Panc1 (cell line): ENCODE data around the gene CYBRD1. TPM values are rescaled to one million over a fixed set of nuclear protein-coding genes. Genes with fewer than 3 reads are reported as not detected.

Source experiments
- ATAC-seq: fragments of 200-7000 bp; cut with Tn5 transposase; 2 replicates; pipeline ENCODE4 v1.9.1; 2020; ENCODE audit warnings: mild to moderate bottlenecking, moderate library complexity
- BruUV-seq: library from RNA; stranded (reverse); fragments of 400-500 nt; replicated peaks from 2 replicates; lab custom pipeline; 2021; lab: Mats Ljungman, UMichigan
- CTCF ChIA-PET: fragments of 300-600 bp; sonication (Branson Sonifier 250); formaldehyde crosslinking; loops from one replicate; lab custom pipeline; 2022; ENCODE audit warnings: antibody characterized with exemption; lab: Charles Lee
- POLR2A ChIA-PET: fragments of 300-600 bp; sonication (Branson Sonifier 250); formaldehyde crosslinking; loops from one replicate; lab custom pipeline; 2022; ENCODE audit warnings: antibody characterized with exemption; lab: Charles Lee
- DNase-seq: peaks from one replicate; pipeline ENCODE4 v3.0.0-alpha.2; 2010; ENCODE audit warnings: low read depth, low spot score
- H3K27ac ChIP-seq: 2 replicates; pipeline ENCODE4 v1.5.1; 2011; ENCODE audit warnings: mild to moderate bottlenecking, low read length, inconsistent platforms
- H3K27me3 ChIP-seq: fragments of 200-500 bp; sonication (Bioruptor generic); 2 replicates; pipeline ENCODE4 v1.6.0; 2014; ENCODE audit warnings: low read length, inconsistent platforms; ENCODE audit not compliant: control insufficient read depth, insufficient read depth
- H3K36me3 ChIP-seq: fragments of 200-500 bp; sonication (Bioruptor generic); 2 replicates; pipeline ENCODE4 v1.5.1; 2014; ENCODE audit warnings: inconsistent platforms, mild to moderate bottlenecking, low read length, moderate library complexity; ENCODE audit not compliant: control insufficient read depth, insufficient read depth
- H3K4me1 ChIP-seq: 2 replicates; pipeline ENCODE4 v1.5.1; 2011; ENCODE audit warnings: inconsistent platforms, mild to moderate bottlenecking, low read length, moderate library complexity; ENCODE audit not compliant: control insufficient read depth, insufficient read depth
- H3K4me3 ChIP-seq, 2 experiments: 2 replicates each; pipeline ENCODE4 v1.5.1; 2011 to 2012; ENCODE audit warnings: low read depth in 2 of 2, low read length in 2 of 2, mild to moderate bottlenecking in 2 of 2, inconsistent platforms in 1 of 2, moderate library complexity in 1 of 2
- H3K9me3 ChIP-seq: fragments of 200-500 bp; sonication (Bioruptor generic); 2 replicates; pipeline ENCODE4 v1.5.1; 2014; ENCODE audit warnings: low read depth, mild to moderate bottlenecking, inconsistent platforms, low read length, moderate library complexity; ENCODE audit not compliant: control insufficient read depth, insufficient read depth
- CTCF ChIP-seq: fragments of 450-650 bp; IDR thresholded peaks from 2 replicates; pipeline ENCODE4 v1.5.1; 2017; ENCODE audit warnings: mild to moderate bottlenecking
- POLR2AphosphoS5 ChIP-seq: IDR thresholded peaks from 2 replicates; pipeline ENCODE4 v1.6.1; 2012; ENCODE audit warnings: mild to moderate bottlenecking, low read depth, low read length, moderate library complexity
- REST ChIP-seq, 2 experiments: IDR thresholded peaks; 2 replicates each; pipeline ENCODE4 v1.6.1; 2011 to 2012; ENCODE audit warnings: low read depth in 2 of 2, control low read depth in 1 of 2, low read length in 1 of 2, mild to moderate bottlenecking in 1 of 2, moderate library complexity in 1 of 2; ENCODE audit not compliant: insufficient read depth in 1 of 2
- SIN3A ChIP-seq: IDR thresholded peaks from 2 replicates; pipeline ENCODE4 v1.6.1; 2012; ENCODE audit warnings: low read depth, mild to moderate bottlenecking, low read length, moderate library complexity, borderline replicate concordance; ENCODE audit not compliant: insufficient read depth
- TCF7L2 ChIP-seq: IDR thresholded peaks from 2 replicates; pipeline ENCODE4 v1.6.1; 2011; ENCODE audit warnings: mild to moderate bottlenecking, low read depth, low read length, inconsistent platforms
- in situ Hi-C: cut with HindIII; loops from 2 replicates; pipeline ENCODE4 v1.10.0; 2016; ENCODE audit warnings: low sequenced_read_pairs, low pct_unique_long_range_greater_than_20kb
- intact Hi-C: fragments of 100-400 bp; cut with micrococcal nuclease; formaldehyde crosslinking; loops from one replicate; pipeline ENCODE4 v1.10.0; 2022; ENCODE audit not compliant: unreplicated experiment
- total RNA-seq: library from RNA; stranded (reverse); gene quantifications from one replicate; pipeline ENCODE4 v1.2.1, GENCODE V29; 2021; ENCODE audit not compliant: unreplicated experiment

Gene CYBRD1
- total RNA-seq, 1 experiment from 2014 or later = 2.5 TPM

GRCh38 chr2:171480908-171481307, 41.4 kb upstream of the CYBRD1 start:
- Histone ChIP-seq H3K9me3 (no peaks in the 10 kb centered on the region), H3K4me3 (no peak overlapping the region), H3K27ac (no peak overlapping the region), H3K27me3 (no peaks in the 10 kb centered on the region), H3K4me1 (no peaks in the 10 kb centered on the region), H3K36me3 (peaks cover 3% of the 10 kb centered on the region; the same call in 1 of the 2 replicates)
- DNase-seq (no peak), ATAC-seq (no peak)
- TF ChIP-seq CTCF (no peak), POLR2AphosphoS5 (no peak), REST (IDR thresholded peaks at IDR 0.05; ENCODE audit: insufficient read depth in 1 of 2, low read depth in 2 of 2, low read length in 1 of 2) (no peak), TCF7L2 (no peak), SIN3A (no peak)
- intact Hi-C loops = no loop called here
- CTCF ChIA-PET = no interaction called here
- no TSS peak for BruUV-seq
- POLR2A ChIA-PET = no interaction called here
- in situ Hi-C loops = no loop called here

- Histone ChIP-seq H3K27me3 (no peaks in the 10 kb centered on the region), H3K4me1 (no peaks in the 10 kb centered on the region), H3K4me3 (no peak overlapping the region), H3K9me3 (no peaks in the 10 kb centered on the region), H3K36me3 (peaks cover 3% of the 10 kb centered on the region; the same call in 1 of the 2 replicates), H3K27ac (no peak overlapping the region)
- intact Hi-C loops = no loop called here
- ATAC-seq (no peak), DNase-seq (no peak)
- in situ Hi-C loops = no loop called here
- CTCF ChIA-PET = no interaction called here
- POLR2A ChIA-PET = no interaction called here
- BruUV-seq = no TSS peak
- TF ChIP-seq SIN3A (no peak), REST (IDR thresholded peaks at IDR 0.05; ENCODE audit: insufficient read depth in 1 of 2, low read depth in 2 of 2, low read length in 1 of 2) (no peak), POLR2AphosphoS5 (no peak), CTCF (no peak), TCF7L2 (no peak)
These were observed 40.0 kb upstream of the CYBRD1 start for GRCh38 chr2:171482308-171482707.
